GM19043 (cell line): ENCODE data around the gene GRPR.
"Not testable (repeated sequence)": the region's sequence is repeated elsewhere in the genome, so short reads cannot be mapped to it uniquely, and the experiment has no call there.

ENCODE experiments used
- ATAC-seq: cut with Tn5 transposase; IDR thresholded peaks from one replicate; pipeline ENCODE4 v1.9.1; 2021; ENCODE audit warnings: low read depth; ENCODE audit not compliant: unreplicated experiment

Gene GRPR

GRCh38 chrX:16175329-16176061 lies 52.1 kb downstream of the GRPR start:
- no peak for ATAC-seq

GRCh38 chrX:16177260-16177659 lies 53.9 kb downstream of the GRPR start:
- no peak for ATAC-seq

- ATAC-seq, result not testable (repeated sequence)
These were observed 60.5 kb downstream of the GRPR start for GRCh38 chrX:16183843-16184242.

- peak; percentile 97 for ATAC-seq
These were observed 62.4 kb downstream of the GRPR start for GRCh38 chrX:16185725-16186136.

GRCh38 chrX:16186380-16187007 lies 63.1 kb downstream of the GRPR start:
- no peak for ATAC-seq

GRCh38 chrX:16187024-16187760 lies 63.8 kb downstream of the GRPR start:
- no peak for ATAC-seq

GRCh38 chrX:16188687-16189086 lies 65.3 kb downstream of the GRPR start:
- ATAC-seq, result no peak

GRCh38 chrX:16191605-16192004 lies 68.2 kb downstream of the GRPR start:
- ATAC-seq, result no peak

GRCh38 chrX:16196829-16197228 lies 73.5 kb downstream of the GRPR start:
- no peak for ATAC-seq

GRCh38 chrX:16199343-16199742 lies 76.0 kb downstream of the GRPR start:
- ATAC-seq, result no peak

GRCh38 chrX:16202943-16203342 lies 79.6 kb downstream of the GRPR start:
- ATAC-seq, result no peak
